HCT116 (cell line): ENCODE results near the gene ENOX1. TPM values are rescaled to one million over a fixed set of nuclear protein-coding genes. Genes with fewer than 3 reads are reported as not detected.

Source experiments
- ATAC-seq: fragments of 200-7000 bp; cut with Tn5 transposase; 2 replicates; pipeline ENCODE4 v1.9.1; 2020; ENCODE audit warnings: mild to moderate bottlenecking, moderate library complexity
- BruUV-seq: library from RNA; stranded (reverse); fragments of 400-500 nt; replicated peaks from 2 replicates; lab custom pipeline; 2021; lab: Mats Ljungman, UMichigan
- CTCF ChIA-PET: fragments of 300-600 bp; sonication (Branson Sonifier 250); formaldehyde crosslinking; loops from one replicate; lab custom pipeline; 2021; ENCODE audit warnings: antibody characterized with exemption; lab: Charles Lee
- POLR2A ChIA-PET: fragments of 300-600, 350-600 bp; sonication (Branson Sonifier 250); formaldehyde crosslinking; loops from one replicate; lab custom pipeline; 2021; ENCODE audit warnings: antibody characterized with exemption; lab: Charles Lee
- RAD21 ChIA-PET, 2 experiments: fragments of 300-600 bp; sonication (Branson Sonifier 250); formaldehyde crosslinking; loops; one replicate each; lab custom pipeline; 2023; ENCODE audit warnings: low total read pairs in 2 of 2; ENCODE audit not compliant: uncharacterized antibody in 2 of 2, unreplicated experiment in 2 of 2, low non-redundant PET in 1 of 2; lab: Charles Lee
- DNase-seq: peaks from one replicate; pipeline ENCODE4 v3.0.0-alpha.2; 2010; ENCODE audit warnings: low read depth, low spot score
- H2AFZ ChIP-seq: fragments of 200-600 bp; shearing (Covaris generic), sonication (generic); 2 replicates; pipeline ENCODE4 v1.6.1; 2017; ENCODE audit warnings: low read depth, mixed run types, mixed read lengths, antibody characterized with exemption, low read length; ENCODE audit not compliant: poor library complexity, severe bottlenecking
- H3K27ac ChIP-seq: 2 replicates; pipeline ENCODE4 v1.5.1; 2012; ENCODE audit warnings: low read depth, low read length
- H3K27me3 ChIP-seq: fragments of 200-600 bp; sonication (generic); 2 replicates; pipeline ENCODE4 v1.6.1; 2016; ENCODE audit warnings: mixed run types, low read length, mixed read lengths; ENCODE audit not compliant: insufficient read depth
- H3K36me3 ChIP-seq, 2 experiments: fragments of 200-500 bp in 1 of 2; fragments of 200-600 bp in 1 of 2; sonication (Bioruptor generic) in 1 of 2; sonication (generic) in 1 of 2; 2 replicates each; pipeline versions ENCODE4 v1.5.1 to v1.6.1; 2014 to 2016; ENCODE audit warnings: low read length in 2 of 2, inconsistent platforms in 1 of 2, mixed read lengths in 1 of 2, mixed run types in 1 of 2; ENCODE audit not compliant: insufficient read depth in 2 of 2, control insufficient read depth in 1 of 2
- H3K4me1 ChIP-seq, 2 experiments: fragments of 200-600 bp in 1 of 2; sonication (generic) in 1 of 2; 2 replicates each; pipeline versions ENCODE4 v1.5.1 to v1.6.1; 2012 to 2017; ENCODE audit warnings: low read length in 2 of 2, inconsistent platforms in 1 of 2, mild to moderate bottlenecking in 1 of 2, mixed read lengths in 1 of 2, mixed run types in 1 of 2, moderate library complexity in 1 of 2; ENCODE audit not compliant: insufficient read depth in 2 of 2, control insufficient read depth in 1 of 2
- H3K4me2 ChIP-seq: fragments of 200-600 bp; sonication (generic); 2 replicates; pipeline ENCODE4 v1.6.1; 2017; ENCODE audit warnings: mixed run types, low read length, mixed read lengths
- H3K4me3 ChIP-seq, 2 experiments: fragments of 200-600 bp in 1 of 2; sonication (generic) in 1 of 2; replicated peaks in 1 of 2; 2 replicates each; pipeline ENCODE4 v1.5.1; 2011 to 2016; ENCODE audit warnings: low read length in 2 of 2, control low read depth in 1 of 2, low read depth in 1 of 2, mild to moderate bottlenecking in 1 of 2, mixed read lengths in 1 of 2, mixed run types in 1 of 2
- H3K79me2 ChIP-seq: fragments of 200-600 bp; sonication (generic); 2 replicates; pipeline ENCODE4 v1.6.1; 2017; ENCODE audit warnings: mild to moderate bottlenecking, mixed run types, low read length, moderate library complexity, mixed read lengths; ENCODE audit not compliant: insufficient read depth
- H3K9ac ChIP-seq: fragments of 200-600 bp; sonication (generic); 2 replicates; pipeline ENCODE4 v1.6.1; 2016; ENCODE audit warnings: low read length, mixed read lengths
- H3K9me2 ChIP-seq: fragments of 200-600 bp; sonication (generic), shearing (Covaris generic); 2 replicates; pipeline ENCODE4 v1.6.1; 2017; ENCODE audit warnings: mixed run types, mild to moderate bottlenecking, moderate library complexity; ENCODE audit not compliant: insufficient read depth
- H3K9me3 ChIP-seq, 2 experiments: fragments of 200-500 bp in 1 of 2; fragments of 200-600 bp in 1 of 2; sonication (Bioruptor generic) in 1 of 2; sonication (generic) in 1 of 2; 2 replicates each; pipeline ENCODE4 v1.6.1; 2014 to 2017; ENCODE audit warnings: low read length in 2 of 2, mixed read lengths in 2 of 2, inconsistent platforms in 1 of 2, low read depth in 1 of 2, mild to moderate bottlenecking in 1 of 2, mixed run types in 1 of 2, moderate library complexity in 1 of 2; ENCODE audit not compliant: control insufficient read depth in 1 of 2, insufficient read depth in 1 of 2
- H4K20me1 ChIP-seq: fragments of 200-600 bp; sonication (generic), shearing (Covaris generic); 2 replicates; pipeline ENCODE4 v1.6.1; 2017; ENCODE audit warnings: mixed run types, mild to moderate bottlenecking, moderate library complexity; ENCODE audit not compliant: insufficient read depth
- CBX3 ChIP-seq: IDR thresholded peaks from 2 replicates; pipeline ENCODE4 v1.6.1; 2012; ENCODE audit warnings: low read depth
- EGR1 ChIP-seq: IDR thresholded peaks from 2 replicates; pipeline ENCODE4 v1.6.1; 2012; ENCODE audit warnings: low read depth
- ELF1 ChIP-seq: IDR thresholded peaks from 2 replicates; pipeline ENCODE4 v1.6.1; 2012; ENCODE audit warnings: low read depth, borderline replicate concordance
- EZH2 ChIP-seq: fragments of 200-600 bp; sonication (generic); IDR thresholded peaks from 2 replicates; pipeline ENCODE4 v1.6.1; 2017; ENCODE audit warnings: antibody characterized with exemption, mixed run types
- EZH2phosphoT487 ChIP-seq: fragments of 200-600 bp; IDR thresholded peaks from 2 replicates; pipeline ENCODE4 v1.6.1; 2018; ENCODE audit warnings: antibody characterized with exemption, borderline replicate concordance
- JUND ChIP-seq: IDR thresholded peaks from 2 replicates; pipeline ENCODE4 v1.6.1; 2012
- POLR2A ChIP-seq: IDR thresholded peaks from 2 replicates; pipeline ENCODE4 v1.7.0; 2011; ENCODE audit warnings: borderline replicate concordance; ENCODE audit not compliant: insufficient read depth, insufficient read length; ENCODE audit errors: extremely low read depth
- RAD21 ChIP-seq: IDR thresholded peaks from 2 replicates; pipeline ENCODE4 v1.6.1; 2012; ENCODE audit warnings: low read depth, mild to moderate bottlenecking
- SIN3A ChIP-seq: IDR thresholded peaks from 2 replicates; pipeline ENCODE4 v1.6.1; 2012; ENCODE audit warnings: low read depth
- SP1 ChIP-seq: IDR thresholded peaks from 2 replicates; pipeline ENCODE4 v1.6.1; 2012; ENCODE audit warnings: low read depth
- SRF ChIP-seq: IDR thresholded peaks from 2 replicates; pipeline ENCODE4 v1.6.1; 2012; ENCODE audit warnings: low read depth
- TCF7L2 ChIP-seq: IDR thresholded peaks from 2 replicates; pipeline ENCODE4 v1.7.0; 2011; ENCODE audit warnings: borderline replicate concordance, inconsistent platforms; ENCODE audit not compliant: insufficient read depth, insufficient read length; ENCODE audit errors: extremely low read depth
- ZFX ChIP-seq: fragments of 450-650 bp; IDR thresholded peaks from 2 replicates; pipeline ENCODE4 v1.6.1; 2017
- intact Hi-C: fragments of 100-400 bp; cut with micrococcal nuclease; formaldehyde crosslinking; loops from 2 replicates; pipeline ENCODE4 v1.10.0; 2022
- total RNA-seq: library from RNA; stranded (reverse); gene quantifications from one replicate; pipeline ENCODE4 v1.2.1, GENCODE V29; 2021; ENCODE audit not compliant: unreplicated experiment
- TF ChIP-seq, protein P1 (sequence below): IDR thresholded peaks from 2 replicates; pipeline ENCODE4 v1.6.1; 2012; ENCODE audit warnings: low read depth

Gene ENOX1
- total RNA-seq, 1 experiment from 2014 or later, result 4.5 TPM

- intact Hi-C loops, result no loop called here
- H3K4me3 ChIP-seq, result no peak overlapping the region
- H3K36me3 ChIP-seq, result no peaks in the 10 kb centered on the region
- no TSS peak for BruUV-seq
- RAD21 ChIA-PET, result no interaction called here
- no peaks in the 10 kb centered on the region for H3K27me3 ChIP-seq
- no peaks in the 10 kb centered on the region for H3K4me1 ChIP-seq
- no peak overlapping the region for H3K4me2 ChIP-seq
- no peaks in the 10 kb centered on the region for H4K20me1 ChIP-seq
- H3K27ac ChIP-seq, result no peak overlapping the region
- TF ChIP-seq CBX3 (no peak), TCF7L2 (no peak), JUND (no peak), POLR2A (no peak), ELF1 (no peak), EGR1 (no peak), SP1 (no peak), EZH2 (no peak), RAD21 (no peak), EZH2phosphoT487 (no peak), SIN3A (no peak), SRF (no peak), ZFX (no peak)
- TF ChIP-seq, protein P1, sequence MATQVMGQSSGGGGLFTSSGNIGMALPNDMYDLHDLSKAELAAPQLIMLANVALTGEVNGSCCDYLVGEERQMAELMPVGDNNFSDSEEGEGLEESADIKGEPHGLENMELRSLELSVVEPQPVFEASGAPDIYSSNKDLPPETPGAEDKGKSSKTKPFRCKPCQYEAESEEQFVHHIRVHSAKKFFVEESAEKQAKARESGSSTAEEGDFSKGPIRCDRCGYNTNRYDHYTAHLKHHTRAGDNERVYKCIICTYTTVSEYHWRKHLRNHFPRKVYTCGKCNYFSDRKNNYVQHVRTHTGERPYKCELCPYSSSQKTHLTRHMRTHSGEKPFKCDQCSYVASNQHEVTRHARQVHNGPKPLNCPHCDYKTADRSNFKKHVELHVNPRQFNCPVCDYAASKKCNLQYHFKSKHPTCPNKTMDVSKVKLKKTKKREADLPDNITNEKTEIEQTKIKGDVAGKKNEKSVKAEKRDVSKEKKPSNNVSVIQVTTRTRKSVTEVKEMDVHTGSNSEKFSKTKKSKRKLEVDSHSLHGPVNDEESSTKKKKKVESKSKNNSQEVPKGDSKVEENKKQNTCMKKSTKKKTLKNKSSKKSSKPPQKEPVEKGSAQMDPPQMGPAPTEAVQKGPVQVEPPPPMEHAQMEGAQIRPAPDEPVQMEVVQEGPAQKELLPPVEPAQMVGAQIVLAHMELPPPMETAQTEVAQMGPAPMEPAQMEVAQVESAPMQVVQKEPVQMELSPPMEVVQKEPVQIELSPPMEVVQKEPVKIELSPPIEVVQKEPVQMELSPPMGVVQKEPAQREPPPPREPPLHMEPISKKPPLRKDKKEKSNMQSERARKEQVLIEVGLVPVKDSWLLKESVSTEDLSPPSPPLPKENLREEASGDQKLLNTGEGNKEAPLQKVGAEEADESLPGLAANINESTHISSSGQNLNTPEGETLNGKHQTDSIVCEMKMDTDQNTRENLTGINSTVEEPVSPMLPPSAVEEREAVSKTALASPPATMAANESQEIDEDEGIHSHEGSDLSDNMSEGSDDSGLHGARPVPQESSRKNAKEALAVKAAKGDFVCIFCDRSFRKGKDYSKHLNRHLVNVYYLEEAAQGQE, result no peak
- TF ChIP-seq, all 23 proteins: peak for 0
- ChIA-PET POLR2A (no interaction called here), CTCF (no interaction called here)
- Histone ChIP-seq H2AFZ (no peak overlapping the region), H3K79me2 (no peaks in the 10 kb centered on the region), H3K9ac (no peak overlapping the region), H3K9me3 (no peaks in the 10 kb centered on the region), H3K9me2 (no peaks in the 10 kb centered on the region)
- DNase-seq (no peak), ATAC-seq (no peak)
These were observed 225.7 kb downstream of the ENOX1 start for GRCh38 chr13:43561081-43561480.
